K562 (cell line): ENCODE data around the gene FOXD2.

Source experiments
- ZNF232 ChIP-seq: sonication (generic); formaldehyde crosslinking; IDR thresholded peaks from 2 replicates; pipeline ENCODE4 v1.8.0; 2022; ENCODE audit warnings: mild to moderate bottlenecking, missing genetic modification reagents
- TF ChIP-seq, protein P1 (sequence below), 3 experiments: IDR thresholded peaks in 2 of 3; conservative IDR thresholded peaks in 1 of 3; 2 replicates each; pipeline ENCODE4 v1.5.1; 2011 to 2012; ENCODE audit warnings: low read length in 3 of 3, mild to moderate bottlenecking in 3 of 3, control low read depth in 2 of 3, improper control_type of control experiment in 1 of 3, inconsistent platforms in 1 of 3, low read depth in 1 of 3, mixed read lengths in 1 of 3, moderate library complexity in 1 of 3; ENCODE audit not compliant: insufficient read depth in 2 of 3

DNA sequence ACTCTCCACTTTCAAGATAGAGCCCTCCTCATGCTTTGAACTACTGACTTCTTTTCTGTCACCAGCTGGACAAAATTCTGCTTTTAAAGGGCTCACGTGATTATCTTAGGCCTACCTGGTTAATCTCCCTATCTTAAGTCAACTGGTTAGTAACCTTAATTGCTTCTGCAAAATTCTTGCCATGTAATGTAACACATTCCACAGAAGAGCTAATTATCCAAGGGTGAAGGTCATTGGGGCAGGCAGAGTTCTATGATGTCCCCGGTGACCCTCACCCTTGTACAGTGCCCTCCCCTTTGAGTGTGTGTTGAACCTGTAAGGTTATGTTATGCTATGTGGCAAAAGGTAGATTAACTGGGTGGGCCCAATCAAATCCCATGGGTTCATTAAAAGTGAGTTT lies 47.0 kb upstream of the FOXD2 start:
- TF ChIP-seq, protein P1, sequence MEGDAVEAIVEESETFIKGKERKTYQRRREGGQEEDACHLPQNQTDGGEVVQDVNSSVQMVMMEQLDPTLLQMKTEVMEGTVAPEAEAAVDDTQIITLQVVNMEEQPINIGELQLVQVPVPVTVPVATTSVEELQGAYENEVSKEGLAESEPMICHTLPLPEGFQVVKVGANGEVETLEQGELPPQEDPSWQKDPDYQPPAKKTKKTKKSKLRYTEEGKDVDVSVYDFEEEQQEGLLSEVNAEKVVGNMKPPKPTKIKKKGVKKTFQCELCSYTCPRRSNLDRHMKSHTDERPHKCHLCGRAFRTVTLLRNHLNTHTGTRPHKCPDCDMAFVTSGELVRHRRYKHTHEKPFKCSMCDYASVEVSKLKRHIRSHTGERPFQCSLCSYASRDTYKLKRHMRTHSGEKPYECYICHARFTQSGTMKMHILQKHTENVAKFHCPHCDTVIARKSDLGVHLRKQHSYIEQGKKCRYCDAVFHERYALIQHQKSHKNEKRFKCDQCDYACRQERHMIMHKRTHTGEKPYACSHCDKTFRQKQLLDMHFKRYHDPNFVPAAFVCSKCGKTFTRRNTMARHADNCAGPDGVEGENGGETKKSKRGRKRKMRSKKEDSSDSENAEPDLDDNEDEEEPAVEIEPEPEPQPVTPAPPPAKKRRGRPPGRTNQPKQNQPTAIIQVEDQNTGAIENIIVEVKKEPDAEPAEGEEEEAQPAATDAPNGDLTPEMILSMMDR (IDR thresholded peaks at IDR 0.05 in 2 of 3, conservative IDR thresholded peaks at IDR 0.05 in 1 of 3; ENCODE audit: insufficient read depth in 2 of 3, low read depth in 1 of 3, low read length in 3 of 3) = no peak
- TF ChIP-seq ZNF232 (CRISPR knock-in tag) = no peak
